Naive thymus-derived CD4-positive, alpha-beta T cell (primary cell): ENCODE results near the gene SLC2A13. TPM values are rescaled to one million over a fixed set of nuclear protein-coding genes. Genes with fewer than 3 reads are reported as not detected.

Experiments
- ATAC-seq: fragments of 150-1000 bp; cut with Tn5 transposase; 2 replicates; pipeline ENCODE4 v1.10.0; 2021; ENCODE audit warnings: mild to moderate bottlenecking, moderate library complexity
- CTCF ChIA-PET: fragments of 350-600 bp; sonication (Branson Sonifier 250); formaldehyde crosslinking; loops from one replicate; lab custom pipeline; 2021; ENCODE audit warnings: antibody characterized with exemption; lab: Charles Lee
- POLR2A ChIA-PET: fragments of 350-600 bp; sonication (Branson Sonifier 250); formaldehyde crosslinking; loops from one replicate; lab custom pipeline; 2021; ENCODE audit warnings: antibody characterized with exemption, inconsistent platforms; lab: Charles Lee
- DNase-seq, 9 donors: peaks; one replicate each; pipeline versions ENCODE4 v3.0.0 to v3.0.0-alpha.2; 2020 to 2022; ENCODE audit warnings: mixed read lengths in 1 of 9
- H3K27ac ChIP-seq: one replicate; pipeline ENCODE4 v1.7.0; 2013; ENCODE audit warnings: mild to moderate bottlenecking, low read depth, low read length, moderate library complexity
- H3K27me3 ChIP-seq, 2 donors: one replicate each; pipeline ENCODE4 v1.7.0; 2013; ENCODE audit warnings: low read length in 2 of 2, mild to moderate bottlenecking in 2 of 2, moderate library complexity in 2 of 2; ENCODE audit not compliant: control insufficient read depth in 2 of 2, insufficient read depth in 2 of 2
- H3K36me3 ChIP-seq, 3 experiments: 1 replicate in 2 of 3; 2 replicates in 1 of 3; pipeline ENCODE4 v1.7.0; 2013; ENCODE audit warnings: low read length in 3 of 3, mild to moderate bottlenecking in 3 of 3, moderate library complexity in 1 of 3; ENCODE audit not compliant: insufficient read depth in 3 of 3, control insufficient read depth in 2 of 3
- H3K4me1 ChIP-seq, 2 donors: one replicate each; pipeline ENCODE4 v1.7.0; 2013; ENCODE audit warnings: low read length in 2 of 2, mild to moderate bottlenecking in 2 of 2, moderate library complexity in 1 of 2; ENCODE audit not compliant: control insufficient read depth in 2 of 2, insufficient read depth in 2 of 2
- H3K4me3 ChIP-seq: 2 replicates; pipeline ENCODE4 v1.7.0; 2013; ENCODE audit warnings: mild to moderate bottlenecking, low read length
- H3K9me3 ChIP-seq, 3 experiments: 1 replicate in 2 of 3; 2 replicates in 1 of 3; pipeline ENCODE4 v1.7.0; 2013; ENCODE audit warnings: low read length in 3 of 3; ENCODE audit not compliant: control insufficient read depth in 2 of 3
- H3K27ac Mint-ChIP-seq, 9 donors: one replicate each; pipeline ENCODE4 v1.8.0; 2020 to 2022; ENCODE audit warnings: mixed read lengths in 9 of 9, mild to moderate bottlenecking in 8 of 9, moderate library complexity in 5 of 9, inconsistent platforms in 2 of 9
- H3K27me3 Mint-ChIP-seq, 5 donors: one replicate each; pipeline ENCODE4 v1.8.0; 2021 to 2022; ENCODE audit warnings: mixed read lengths in 5 of 5, mild to moderate bottlenecking in 1 of 5
- H3K36me3 Mint-ChIP-seq, 5 donors: one replicate each; pipeline ENCODE4 v1.8.0; 2020 to 2022; ENCODE audit warnings: mixed read lengths in 5 of 5, mild to moderate bottlenecking in 3 of 5, inconsistent platforms in 1 of 5
- H3K4me1 Mint-ChIP-seq, 7 donors: one replicate each; pipeline ENCODE4 v1.8.0; 2020 to 2022; ENCODE audit warnings: mixed read lengths in 7 of 7, mild to moderate bottlenecking in 3 of 7, inconsistent platforms in 1 of 7
- H3K4me3 Mint-ChIP-seq, 10 donors: one replicate each; pipeline ENCODE4 v1.8.0; 2020 to 2022; ENCODE audit warnings: mild to moderate bottlenecking in 10 of 10, mixed read lengths in 10 of 10, moderate library complexity in 6 of 10, inconsistent platforms in 2 of 10
- H3K9me3 Mint-ChIP-seq, 11 donors: one replicate each; pipeline ENCODE4 v1.8.0; 2020 to 2022; ENCODE audit warnings: mixed read lengths in 11 of 11, mild to moderate bottlenecking in 4 of 11, inconsistent platforms in 1 of 11, moderate library complexity in 1 of 11
- intact Hi-C, 2 donors: fragments of 100-400 bp; cut with micrococcal nuclease; formaldehyde crosslinking; loops; one replicate each; pipeline ENCODE4 v1.15.1; 2023
- polyA plus RNA-seq, 2 donors: library from polyadenylated mRNA; unstranded; fragments of 300-500 nt; fragmentation: Illumina TruSeq; gene quantifications; one replicate each; pipeline ENCODE4 v1.2.3, GENCODE V29; 2021
- total RNA-seq, 6 experiments: library from RNA in 5 of 6; stranded (reverse) in 5 of 6; gene quantifications; 1 replicate in 5 of 6; 2 replicates in 1 of 6; pipeline ENCODE4 v1.2.3 and lab custom pipeline; 2021 to 2026

The SLC2A13 gene
- total and polyA plus RNA-seq, 7 experiments from 2014 or later, result 1.2 to 5.8 (median 4.4) TPM

- H3K4me3 Mint-ChIP-seq, result no peak overlapping the region
- no peaks in the 10 kb centered on the region for H3K9me3 Mint-ChIP-seq
- intact Hi-C loops, result no loop called here
- no peaks in the 10 kb centered on the region for H3K4me1 ChIP-seq
- peak in 6 of 9 donors; percentile 8 to 48 (median 30) for DNase-seq
- peaks cover 0 to 1% (median 0%) of the 10 kb centered on the region in 7 donors for H3K4me1 Mint-ChIP-seq
- no peak for ATAC-seq
- H3K27me3 Mint-ChIP-seq, result peaks cover under 1 to 29% (median 7%) of the 10 kb centered on the region in 5 donors
- no peak overlapping the region for H3K27ac ChIP-seq
- ChIA-PET CTCF (no interaction called here), POLR2A (no interaction called here)
- H3K36me3 ChIP-seq, result no peaks in the 10 kb centered on the region
- H3K27me3 ChIP-seq, result no peaks in the 10 kb centered on the region
- no peaks in the 10 kb centered on the region for H3K36me3 Mint-ChIP-seq
- H3K27ac Mint-ChIP-seq, result no peak overlapping the region
- H3K4me3 ChIP-seq, result no peak overlapping the region
- H3K9me3 ChIP-seq, result no peaks in the 10 kb centered on the region
Measured at GRCh38 chr12:40146800-40147797, 41.2 kb upstream of the SLC2A13 start.

- Histone ChIP-seq H3K27ac (no peak overlapping the region), H3K27me3 (no peaks in the 10 kb centered on the region), H3K9me3 (no peaks in the 10 kb centered on the region), H3K4me3 (no peak overlapping the region), H3K36me3 (no peaks in the 10 kb centered on the region), H3K4me1 (no peaks in the 10 kb centered on the region)
- Mint-ChIP-seq H3K4me1 (peaks cover 0 to 1% (median 0%) of the 10 kb centered on the region in 7 donors), H3K27ac (peak overlapping the region in 2 of 9 donors; percentile 24 to 75), H3K36me3 (no peaks in the 10 kb centered on the region), H3K27me3 (peaks cover 2 to 28% (median 10%) of the 10 kb centered on the region in 5 donors), H3K9me3 (no peaks in the 10 kb centered on the region), H3K4me3 (no peak overlapping the region)
- DNase-seq (peak in 1 of 9 donors; percentile 9), ATAC-seq (no peak)
- CTCF ChIA-PET, result no interaction called here
- intact Hi-C loops, result no loop called here
- POLR2A ChIA-PET, result no interaction called here
Measured at GRCh38 chr12:40145896-40146295, 40.0 kb upstream of the SLC2A13 start.

- H3K4me3 Mint-ChIP-seq, result no peak overlapping the region
- H3K9me3 ChIP-seq, result no peaks in the 10 kb centered on the region
- no peaks in the 10 kb centered on the region for H3K36me3 ChIP-seq
- peaks cover 0 to 16% (median 10%) of the 10 kb centered on the region in 5 donors for H3K27me3 Mint-ChIP-seq
- DNase-seq (peak in 3 of 9 donors; percentile 2 to 28 (median 10)), ATAC-seq (peak; percentile 44)
- H3K4me1 Mint-ChIP-seq, result no peaks in the 10 kb centered on the region
- no peaks in the 10 kb centered on the region for H3K36me3 Mint-ChIP-seq
- H3K4me1 ChIP-seq, result no peaks in the 10 kb centered on the region
- no peaks in the 10 kb centered on the region for H3K27me3 ChIP-seq
- H3K27ac ChIP-seq, result no peak overlapping the region
- H3K4me3 ChIP-seq, result no peak overlapping the region
- intact Hi-C loops, result no loop called here
- ChIA-PET POLR2A (no interaction called here), CTCF (no interaction called here)
- no peak overlapping the region for H3K27ac Mint-ChIP-seq
- H3K9me3 Mint-ChIP-seq, result no peaks in the 10 kb centered on the region
Measured at GRCh38 chr12:40144023-40144422, 38.1 kb upstream of the SLC2A13 start.

DNA sequence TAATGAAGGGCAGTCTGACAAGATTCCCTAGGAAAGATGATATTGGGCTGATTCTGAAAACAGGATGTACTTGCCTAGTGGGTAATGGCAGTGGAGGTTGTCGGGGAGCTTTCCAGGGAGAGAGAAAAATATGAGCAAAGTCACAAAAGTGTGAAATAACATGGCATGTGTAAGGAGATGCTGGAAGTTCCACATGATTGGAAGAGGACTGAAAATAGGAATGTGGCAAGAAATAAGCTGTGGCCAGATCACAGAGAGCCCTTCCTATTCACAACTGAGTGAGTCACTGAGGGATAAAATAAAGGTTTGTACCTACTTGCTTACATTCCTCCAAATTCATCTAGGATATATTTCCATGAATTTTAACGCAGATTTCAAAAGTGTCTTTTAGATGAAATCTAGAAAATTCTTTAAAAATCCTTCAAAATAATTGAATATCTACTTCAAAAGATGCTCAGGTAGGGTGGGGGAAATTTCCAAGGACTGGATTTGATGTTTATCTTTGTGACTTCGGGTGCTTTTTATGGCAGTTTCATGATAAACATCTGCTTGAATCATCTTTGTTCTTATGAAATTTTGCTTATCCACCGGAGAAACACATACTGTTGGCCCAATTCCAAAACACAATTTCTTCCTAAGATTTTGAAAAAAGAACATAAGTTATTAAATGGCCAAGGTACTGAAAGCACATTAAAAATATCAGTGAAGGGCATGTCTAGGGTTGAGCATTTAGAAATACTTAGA, 36.3 kb upstream of the SLC2A13 start:
- POLR2A ChIA-PET, result no interaction called here
- Histone ChIP-seq H3K27ac (no peak overlapping the region), H3K27me3 (no peaks in the 10 kb centered on the region), H3K4me3 (no peak overlapping the region), H3K4me1 (no peaks in the 10 kb centered on the region), H3K36me3 (no peaks in the 10 kb centered on the region), H3K9me3 (no peaks in the 10 kb centered on the region)
- ATAC-seq (no peak), DNase-seq (no peak)
- intact Hi-C loops, result no loop called here
- H3K9me3 Mint-ChIP-seq, result no peaks in the 10 kb centered on the region
- peaks cover 0 to 9% (median 0%) of the 10 kb centered on the region in 7 donors for H3K4me1 Mint-ChIP-seq
- CTCF ChIA-PET, result no interaction called here
- H3K4me3 Mint-ChIP-seq, result no peak overlapping the region
- H3K27me3 Mint-ChIP-seq, result peaks cover 0 to 19% (median 10%) of the 10 kb centered on the region in 5 donors
- no peak overlapping the region for H3K27ac Mint-ChIP-seq
- peaks cover 0 to 3% (median 0%) of the 10 kb centered on the region in 5 donors for H3K36me3 Mint-ChIP-seq

- ChIA-PET POLR2A (interaction anchor here (0.6 kb wide), 1 partner anchor 32 kb away, joined by 3 read pairs; no protein-coding TSS in a partner anchor), CTCF (no interaction called here)
- no peak overlapping the region for H3K4me3 Mint-ChIP-seq
- DNase-seq, result no peak
- intact Hi-C loops, result no loop called here
- no peaks in the 10 kb centered on the region for H3K4me1 ChIP-seq
- H3K27me3 Mint-ChIP-seq, result peaks cover 0 to 14% (median 5%) of the 10 kb centered on the region in 5 donors
- no peaks in the 10 kb centered on the region for H3K9me3 ChIP-seq
- no peak overlapping the region for H3K27ac ChIP-seq
- no peaks in the 10 kb centered on the region for H3K27me3 ChIP-seq
- H3K36me3 ChIP-seq, result no peaks in the 10 kb centered on the region
- no peaks in the 10 kb centered on the region for H3K9me3 Mint-ChIP-seq
- no peak for ATAC-seq
- H3K36me3 Mint-ChIP-seq, result peaks cover 0 to 6% (median 0%) of the 10 kb centered on the region in 5 donors
- H3K27ac Mint-ChIP-seq, result peak overlapping the region in 1 of 9 donors; percentile 7
- H3K4me1 Mint-ChIP-seq, result peaks cover 0 to 13% (median 0%) of the 10 kb centered on the region in 7 donors
- no peak overlapping the region for H3K4me3 ChIP-seq
Measured at GRCh38 chr12:40138526-40138925, 32.6 kb upstream of the SLC2A13 start.

GRCh38 chr12:40137252-40137651, 31.4 kb upstream of the SLC2A13 start:
- Mint-ChIP-seq H3K27ac (no peak overlapping the region), H3K27me3 (peaks cover 0 to 7% (median 5%) of the 10 kb centered on the region in 5 donors), H3K4me3 (peak overlapping the region in 1 of 10 donors; percentile 28), H3K36me3 (peaks cover 0 to 6% (median 0%) of the 10 kb centered on the region in 5 donors), H3K9me3 (no peaks in the 10 kb centered on the region), H3K4me1 (peaks cover 0 to 13% (median 0%) of the 10 kb centered on the region in 7 donors)
- no peak overlapping the region for H3K4me3 ChIP-seq
- DNase-seq (peak in 3 of 9 donors; percentile 13 to 19 (median 14)), ATAC-seq (peak; percentile 76)
- CTCF ChIA-PET, result interaction anchor here (0.6 kb wide), 1 partner anchor 18 kb away, joined by 3 read pairs; no protein-coding TSS in a partner anchor
- H3K27me3 ChIP-seq, result no peaks in the 10 kb centered on the region
- H3K27ac ChIP-seq, result no peak overlapping the region
- H3K9me3 ChIP-seq, result no peaks in the 10 kb centered on the region
- no peaks in the 10 kb centered on the region for H3K4me1 ChIP-seq
- POLR2A ChIA-PET, result no interaction called here
- no peaks in the 10 kb centered on the region for H3K36me3 ChIP-seq
- intact Hi-C loops, result loop anchor here (2.0 kb wide), 1 partner anchor 30 kb away; the partner anchor contains the start of gene SLC2A13 (in 2 of the 2)
